ENCODE data around the gene KDM4B.

DNA sequence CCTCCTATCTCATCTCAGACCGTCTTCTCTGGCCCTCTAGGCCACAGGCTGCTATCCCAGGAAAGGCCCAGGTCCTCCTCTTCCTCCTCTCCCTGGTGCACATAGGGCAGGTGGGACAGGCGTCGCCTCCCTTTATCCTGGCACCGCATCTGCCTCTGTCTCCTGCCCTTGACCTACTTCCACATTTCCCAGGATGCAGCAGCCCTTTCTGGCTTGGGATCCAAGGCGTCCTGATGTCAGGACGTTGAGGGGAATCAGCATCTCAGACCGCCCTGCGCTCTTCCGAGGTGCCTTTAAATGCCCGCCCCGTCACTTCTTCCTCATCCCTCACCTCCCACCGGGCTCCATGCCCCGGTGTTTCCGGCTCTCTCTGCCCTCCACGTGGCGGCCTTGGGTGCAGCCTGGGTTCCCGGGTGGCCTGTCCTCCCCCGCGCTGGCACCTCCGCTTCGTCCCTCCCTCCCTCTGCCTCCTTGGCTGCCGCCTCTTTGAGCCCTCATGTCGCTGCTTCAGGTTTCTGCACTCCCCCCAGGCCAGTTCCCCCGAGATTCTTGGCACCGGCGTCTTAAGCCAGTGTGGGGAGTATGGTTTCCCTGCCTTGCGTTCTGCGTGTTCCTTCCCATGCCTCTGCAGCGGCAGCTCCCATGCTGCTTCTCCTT is 66.3 kb downstream of the KDM4B start:
- TF ChIP-seq, protein P1, sequence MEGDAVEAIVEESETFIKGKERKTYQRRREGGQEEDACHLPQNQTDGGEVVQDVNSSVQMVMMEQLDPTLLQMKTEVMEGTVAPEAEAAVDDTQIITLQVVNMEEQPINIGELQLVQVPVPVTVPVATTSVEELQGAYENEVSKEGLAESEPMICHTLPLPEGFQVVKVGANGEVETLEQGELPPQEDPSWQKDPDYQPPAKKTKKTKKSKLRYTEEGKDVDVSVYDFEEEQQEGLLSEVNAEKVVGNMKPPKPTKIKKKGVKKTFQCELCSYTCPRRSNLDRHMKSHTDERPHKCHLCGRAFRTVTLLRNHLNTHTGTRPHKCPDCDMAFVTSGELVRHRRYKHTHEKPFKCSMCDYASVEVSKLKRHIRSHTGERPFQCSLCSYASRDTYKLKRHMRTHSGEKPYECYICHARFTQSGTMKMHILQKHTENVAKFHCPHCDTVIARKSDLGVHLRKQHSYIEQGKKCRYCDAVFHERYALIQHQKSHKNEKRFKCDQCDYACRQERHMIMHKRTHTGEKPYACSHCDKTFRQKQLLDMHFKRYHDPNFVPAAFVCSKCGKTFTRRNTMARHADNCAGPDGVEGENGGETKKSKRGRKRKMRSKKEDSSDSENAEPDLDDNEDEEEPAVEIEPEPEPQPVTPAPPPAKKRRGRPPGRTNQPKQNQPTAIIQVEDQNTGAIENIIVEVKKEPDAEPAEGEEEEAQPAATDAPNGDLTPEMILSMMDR (IDR thresholded peaks at IDR 0.05; ENCODE audit: low read depth, low read length, poor library complexity, severe bottlenecking) = no peak
- no peak for TF ChIP-seq EZH2phosphoT487 (IDR thresholded peaks at IDR 0.05; ENCODE audit: borderline replicate concordance, low read length)
